K562 (cell line): ENCODE results near the gene PRDX3. TPM values are rescaled to one million over a fixed set of nuclear protein-coding genes. Genes with fewer than 3 reads are reported as not detected.

Experiments
- CEBPG ChIP-seq, 3 experiments: fragments of 200-800 bp in 1 of 3; sonication (Bioruptor generic) in 1 of 3; sonication (generic) in 1 of 3; formaldehyde crosslinking in 1 of 3; IDR thresholded peaks in 2 of 3; conservative IDR thresholded peaks in 1 of 3; 2 replicates each; pipeline versions ENCODE4 v1.6.1 to v1.8.0; 2016 to 2022; ENCODE audit warnings: missing compliant biosample characterization in 2 of 3, missing genetic modification characterization in 2 of 3, mild to moderate bottlenecking in 1 of 3, missing genetic modification reagents in 1 of 3
- CREB3 ChIP-seq: fragments of 450-650 bp; conservative IDR thresholded peaks from 2 replicates; pipeline ENCODE4 v1.6.1; 2016; ENCODE audit warnings: missing genetic modification characterization, low read depth, mild to moderate bottlenecking, missing compliant biosample characterization, moderate library complexity
- EWSR1 ChIP-seq: fragments of 450-650 bp; IDR thresholded peaks from 2 replicates; pipeline ENCODE4 v1.6.1; 2018; ENCODE audit warnings: borderline replicate concordance, mild to moderate bottlenecking, low read depth, moderate library complexity; ENCODE audit not compliant: partially characterized antibody
- GABPB2 ChIP-seq: fragments of 250-450 bp; sonication (Bioruptor Pico); conservative IDR thresholded peaks from 2 replicates; pipeline ENCODE4 v1.5.1; 2021; ENCODE audit warnings: mild to moderate bottlenecking
- HCFC1 ChIP-seq: IDR thresholded peaks from 2 replicates; pipeline ENCODE4 v1.6.1; 2012; ENCODE audit warnings: low read depth, low read length, improper control_type of control experiment
- HDGF ChIP-seq: fragments of 450-650 bp; IDR thresholded peaks from 2 replicates; pipeline ENCODE4 v1.6.1; 2016
- HMGN3 ChIP-seq: IDR thresholded peaks from 2 replicates; pipeline ENCODE4 v1.6.1; 2011; ENCODE audit warnings: borderline replicate concordance, low read depth, mild to moderate bottlenecking, mixed read lengths, low read length; ENCODE audit not compliant: insufficient read length; ENCODE audit errors: extremely low read depth
- MEF2D ChIP-seq: conservative IDR thresholded peaks from 2 replicates; pipeline ENCODE4 v1.6.1; 2016; ENCODE audit warnings: low read depth, missing genetic modification characterization, missing compliant biosample characterization
- NR2C1 ChIP-seq, 2 experiments: fragments of 450-650 bp; IDR thresholded peaks; 2 replicates each; pipeline ENCODE4 v1.6.1; 2017; ENCODE audit warnings: mild to moderate bottlenecking in 2 of 2, antibody characterized with exemption in 1 of 2, inconsistent platforms in 1 of 2, missing compliant biosample characterization in 1 of 2, missing genetic modification characterization in 1 of 2
- PHB2 ChIP-seq: fragments of 450-650 bp; IDR thresholded peaks from 2 replicates; pipeline ENCODE4 v1.6.1; 2017; ENCODE audit warnings: low read depth
- RBFOX2 ChIP-seq: fragments of 200-400 bp; formaldehyde crosslinking; IDR thresholded peaks from 2 replicates; pipeline ENCODE4 v1.6.1; 2017; ENCODE audit warnings: low read depth, mild to moderate bottlenecking, low read length, moderate library complexity
- SETDB1 ChIP-seq: IDR thresholded peaks from one replicate; pipeline ENCODE4 v1.6.1; 2012; ENCODE audit warnings: low read length, control low read depth, inconsistent platforms
- SMC3 ChIP-seq: conservative IDR thresholded peaks from 2 replicates; pipeline ENCODE4 v1.6.1; 2011; ENCODE audit warnings: low read depth, low read length, improper control_type of control experiment; ENCODE audit not compliant: insufficient read depth
- SPI1 ChIP-seq: IDR thresholded peaks from 2 replicates; pipeline ENCODE4 v1.6.1; 2011; ENCODE audit warnings: low read depth, low read length, control low read depth, borderline replicate concordance
- STAG1 ChIP-seq: sonication (generic); formaldehyde crosslinking; IDR thresholded peaks from 2 replicates; pipeline ENCODE4 v1.5.0; 2020; ENCODE audit warnings: missing genetic modification reagents, borderline replicate concordance
- TBP ChIP-seq: optimal IDR thresholded peaks from 2 replicates; pipeline ENCODE3; 2011; ENCODE audit warnings: low read depth, low read length, improper control_type of control experiment
- TCF3 ChIP-seq: sonication (generic); formaldehyde crosslinking; IDR thresholded peaks from 2 replicates; pipeline ENCODE4 v1.4.0; 2020; ENCODE audit warnings: mild to moderate bottlenecking, missing genetic modification reagents
- U2AF2 ChIP-seq: fragments of 200-400 bp; formaldehyde crosslinking; optimal IDR thresholded peaks from 2 replicates; pipeline ENCODE3; 2017; ENCODE audit warnings: low read depth, mild to moderate bottlenecking, low read length
- ZHX1 ChIP-seq: fragments of 150-350 bp; conservative IDR thresholded peaks from 2 replicates; pipeline ENCODE4 v1.6.1; 2014; ENCODE audit warnings: low read length
- ZNF184 ChIP-seq: sonication (generic); formaldehyde crosslinking; IDR thresholded peaks from 2 replicates; pipeline ENCODE4 v1.5.0; 2020; ENCODE audit warnings: missing genetic modification reagents
- ZNF280B ChIP-seq: fragments of 250-450 bp; sonication (Bioruptor Pico); IDR thresholded peaks from 2 replicates; pipeline ENCODE4 v1.5.1; 2021; ENCODE audit warnings: mild to moderate bottlenecking
- ZNF589 ChIP-seq: fragments of 200-800 bp; sonication (Bioruptor generic); IDR thresholded peaks from 2 replicates; pipeline ENCODE4 v1.6.1; 2016; ENCODE audit warnings: low read depth, missing genetic modification characterization, missing compliant biosample characterization
- ZNF778 ChIP-seq: fragments of 450-650 bp; formaldehyde crosslinking; IDR thresholded peaks from 2 replicates; pipeline ENCODE4 v1.4.0; 2020; ENCODE audit warnings: mild to moderate bottlenecking, moderate library complexity
- polyA plus RNA-seq, 8 experiments: library from polyadenylated mRNA; depleted of rRNA in 4 of 8; stranded (reverse) in 5 of 8; unstranded in 3 of 8; fragments of >200 nt; fragmentation: Nextera tagmentation in 2 of 8; fragmentation: Illumina TruSeq in 1 of 8; extraction: Ambion mirVana in 2 of 8; extraction: Trizol in 1 of 8; gene quantifications; 2 replicates each; pipeline versions ENCODE4 v1.2.1 to v1.2.3, GENCODE V29; 2011 to 2014; ENCODE audit warnings: inconsistent platforms in 1 of 8, missing spikeins in 1 of 8
- total RNA-seq, 7 experiments: library from RNA; depleted of rRNA in 6 of 7; stranded (reverse); fragments of >200 nt in 6 of 7; fragmentation: Illumina TruSeq in 2 of 7; extraction: Trizol in 2 of 7; gene quantifications; 2 replicates each; pipeline versions ENCODE4 v1.2.1 to v1.2.3, GENCODE V29; 2011 to 2021; ENCODE audit warnings: low replicate concordance in 1 of 7

PRDX3 gene
- total and polyA plus RNA-seq, 9 of the 15 experiments (the other 6 are each of a cell fraction or from before 2014, with no cell fraction given): 122 to 994 (median 173) TPM

GRCh38 chr10:119206603-119207365, 28.2 kb upstream of the PRDX3 start (continued):
- TF ChIP-seq SMC3 (peak; percentile 68), SPI1 (no peak), ZNF778 (CRISPR knock-in tag) (no peak), RBFOX2 (peak; percentile 72), CREB3 (tag) (no peak), CEBPG (CRISPR knock-in tag; IDR thresholded peaks at IDR 0.05) (no peak), CEBPG (tag; conservative IDR thresholded peaks at IDR 0.05 in 1 of 2, IDR thresholded peaks at IDR 0.05 in 1 of 2) (no peak), HCFC1 (no peak), STAG1 (0 out of 2 replicates have a peak, but pooled peaks have one; percentile 32), HMGN3 (no peak), ZHX1 (no peak), ZNF589 (CRISPR knock-in tag) (no peak), EWSR1 (no peak), TCF3 (CRISPR knock-in tag) (no peak), NR2C1 (IDR thresholded peaks at IDR 0.05) (no peak), NR2C1 (tag; IDR thresholded peaks at IDR 0.05) (no peak), ZNF280B (CRISPR knock-in tag) (no peak), ZNF184 (CRISPR knock-in tag) (no peak), MEF2D (tag) (no peak), SETDB1 (no peak), PHB2 (no peak), HDGF (no peak), TBP (no peak), GABPB2 (CRISPR knock-in tag) (no peak), U2AF2 (no peak)
